DOHH2 (cell line): ENCODE results near the gene SLC16A1.

Experiments used
- H3F3A ChIP-seq: fragments of 200-600 bp; sonication (generic), shearing (Covaris generic); 2 replicates; pipeline ENCODE4 v1.6.0; 2016; ENCODE audit warnings: antibody characterized with exemption, mild to moderate bottlenecking; ENCODE audit not compliant: control insufficient read depth, insufficient read depth
- H3K27ac ChIP-seq: fragments of 200-600 bp; sonication (generic); 2 replicates; pipeline ENCODE4 v1.5.1; 2014; ENCODE audit warnings: low read depth, mild to moderate bottlenecking, low read length, moderate library complexity
- H3K27me3 ChIP-seq: fragments of 200-600 bp; sonication (generic); 2 replicates; pipeline ENCODE4 v1.6.1; 2014; ENCODE audit warnings: mild to moderate bottlenecking, low read length, mixed read lengths; ENCODE audit not compliant: control insufficient read depth
- H3K36me3 ChIP-seq: fragments of 200-600 bp; sonication (generic); 2 replicates; pipeline ENCODE4 v1.6.1; 2014; ENCODE audit warnings: mild to moderate bottlenecking, low read length, moderate library complexity, mixed read lengths; ENCODE audit not compliant: control insufficient read depth
- H3K4me1 ChIP-seq: fragments of 200-600 bp; sonication (generic); 2 replicates; pipeline ENCODE4 v1.6.1; 2014; ENCODE audit warnings: mild to moderate bottlenecking, low read length, mixed read lengths; ENCODE audit not compliant: control insufficient read depth
- H3K4me2 ChIP-seq: fragments of 200-600 bp; sonication (generic); 2 replicates; pipeline ENCODE4 v1.6.0; 2014; ENCODE audit warnings: mild to moderate bottlenecking, low read length, moderate library complexity
- H3K4me3 ChIP-seq: fragments of 200-600 bp; sonication (generic); 2 replicates; pipeline ENCODE4 v1.5.1; 2014; ENCODE audit warnings: mild to moderate bottlenecking, low read length, mixed read lengths
- H3K79me2 ChIP-seq: fragments of 200-600 bp; sonication (generic); 2 replicates; pipeline ENCODE4 v1.6.1; 2014; ENCODE audit warnings: mild to moderate bottlenecking, low read length, mixed read lengths; ENCODE audit not compliant: control insufficient read depth
- H3K9me2 ChIP-seq: fragments of 200-600 bp; sonication (generic); replicated peaks from 2 replicates; pipeline ENCODE4 v1.6.1; 2014; ENCODE audit warnings: mild to moderate bottlenecking, low read length, mixed read lengths; ENCODE audit not compliant: control insufficient read depth
- H3K9me3 ChIP-seq: fragments of 200-600 bp; sonication (generic); 2 replicates; pipeline ENCODE4 v1.6.1; 2014; ENCODE audit warnings: antibody characterized with exemption, low read length, mixed read lengths; ENCODE audit not compliant: control insufficient read depth, insufficient read depth
- H4K20me1 ChIP-seq: fragments of 200-600 bp; sonication (generic); 2 replicates; pipeline ENCODE4 v1.6.0; 2014; ENCODE audit warnings: low read depth, mild to moderate bottlenecking, antibody characterized with exemption, low read length, moderate library complexity; ENCODE audit not compliant: control insufficient read depth, insufficient read depth
- CTCF ChIP-seq: fragments of 200-600 bp; sonication (generic); IDR thresholded peaks from one replicate; pipeline ENCODE4 v1.5.1; 2014; ENCODE audit warnings: antibody characterized with exemption, mild to moderate bottlenecking, low read depth, low read length; ENCODE audit not compliant: poor library complexity, severe bottlenecking
- EZH2phosphoT487 ChIP-seq: fragments of 200-600 bp; sonication (generic); IDR thresholded peaks from 2 replicates; pipeline ENCODE4 v1.6.1; 2017; ENCODE audit warnings: borderline replicate concordance, mild to moderate bottlenecking, antibody characterized with exemption, low read length, moderate library complexity, mixed read lengths

Gene SLC16A1

GRCh38 chr1:112927462-112927990, 28.5 kb downstream of the SLC16A1 start:
- Histone ChIP-seq H3K27ac (no peak overlapping the region), H3K4me3 (no peak overlapping the region)

DNA sequence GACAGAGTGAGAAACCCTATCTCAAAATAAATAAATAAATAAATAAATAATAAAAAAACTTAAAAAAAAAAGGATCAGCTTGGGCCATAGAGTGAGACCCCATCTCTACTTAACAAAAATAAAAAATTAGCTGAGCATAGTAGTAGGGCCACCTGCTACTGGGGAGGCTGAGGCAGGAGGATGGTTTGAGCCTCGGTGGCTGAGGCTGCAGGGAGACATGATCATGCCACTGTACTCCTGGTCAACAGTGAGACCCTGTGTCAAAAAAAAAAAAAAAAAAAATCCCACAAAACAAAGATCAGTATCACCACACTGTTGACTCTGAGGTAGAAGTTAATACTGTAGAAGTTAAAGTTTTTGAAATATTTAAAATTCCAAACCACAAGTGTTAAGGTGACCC, 29.1 kb downstream of the SLC16A1 start:
- H3K27me3 ChIP-seq: no peaks in the 10 kb centered on the region
- TF ChIP-seq EZH2phosphoT487: no peak
- no peak for TF ChIP-seq CTCF
- H3K79me2 ChIP-seq: peaks cover 67% of the 10 kb centered on the region
- H3K27ac ChIP-seq: no peak overlapping the region
- H3K4me1 ChIP-seq: no peaks in the 10 kb centered on the region
- H3K9me3 ChIP-seq: no peaks in the 10 kb centered on the region
- H3K4me2 ChIP-seq: no peak overlapping the region
- no peaks in the 10 kb centered on the region for H3K9me2 ChIP-seq
- H4K20me1 ChIP-seq: no peaks in the 10 kb centered on the region
- H3F3A ChIP-seq: no peaks in the 10 kb centered on the region
- no peak overlapping the region for H3K4me3 ChIP-seq
- H3K36me3 ChIP-seq: peaks cover 74% of the 10 kb centered on the region

More at GRCh38 chr1:112927462-112927990, 28.5 kb downstream of the SLC16A1 start:
- no peaks in the 10 kb centered on the region for H3K9me2 ChIP-seq
- H3K27me3 ChIP-seq: no peaks in the 10 kb centered on the region
- TF ChIP-seq CTCF (no peak), EZH2phosphoT487 (no peak)
- H3K4me2 ChIP-seq: no peak overlapping the region
- H3F3A ChIP-seq: no peaks in the 10 kb centered on the region
- H3K79me2 ChIP-seq: peaks cover 71% of the 10 kb centered on the region
- no peaks in the 10 kb centered on the region for H3K9me3 ChIP-seq
- H4K20me1 ChIP-seq: no peaks in the 10 kb centered on the region
- H3K36me3 ChIP-seq: peaks cover 74% of the 10 kb centered on the region
- H3K4me1 ChIP-seq: no peaks in the 10 kb centered on the region

DNA sequence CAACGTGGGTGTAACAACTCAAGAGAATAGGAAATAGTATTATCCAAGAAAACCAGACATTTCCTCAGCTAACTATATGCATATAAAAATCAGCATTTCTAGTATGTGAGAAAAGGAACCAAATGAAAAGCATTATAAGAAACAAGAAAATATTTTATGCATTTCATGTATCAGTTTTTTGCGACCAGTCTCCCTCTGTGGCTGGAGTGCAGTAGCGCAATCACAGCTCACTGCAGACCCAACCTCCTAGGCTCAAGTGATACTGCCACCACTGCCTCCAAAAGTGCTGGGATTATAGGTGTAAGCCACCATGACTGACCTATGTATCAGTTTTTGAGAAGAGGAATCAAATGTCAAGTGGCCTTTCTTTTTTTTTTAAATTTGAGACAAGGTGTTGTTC, 31.0 kb downstream of the SLC16A1 start:
- Histone ChIP-seq H3K9me2 (no peaks in the 10 kb centered on the region), H3F3A (no peaks in the 10 kb centered on the region), H3K4me1 (no peaks in the 10 kb centered on the region), H3K79me2 (peaks cover 51% of the 10 kb centered on the region), H3K4me2 (no peak overlapping the region), H4K20me1 (no peaks in the 10 kb centered on the region), H3K4me3 (no peak overlapping the region), H3K9me3 (no peaks in the 10 kb centered on the region), H3K27ac (no peak overlapping the region), H3K27me3 (no peaks in the 10 kb centered on the region), H3K36me3 (peaks cover 80% of the 10 kb centered on the region)
- TF ChIP-seq EZH2phosphoT487: no peak
- TF ChIP-seq CTCF: no peak
